K562 (cell line): ENCODE measurements around the gene SLC41A3. TPM values are rescaled to one million over a fixed set of nuclear protein-coding genes. Genes with fewer than 3 reads are reported as not detected.
A peak's percentile ranks its signal among the peaks of the same experiment; 100 is the strongest.

Source experiments
- ATAC-seq: fragments of 200-7000 bp; cut with Tn5 transposase; 3 replicates; pipeline ENCODE4 v1.9.1; 2020; ENCODE audit warnings: moderate library complexity
- BruUV-seq: library from RNA; stranded (reverse); fragments of 400-500 nt; replicated peaks from 2 replicates; lab custom pipeline; 2021; lab: Mats Ljungman, UMichigan
- CTCF ChIA-PET: fragments of 300-600 bp; formaldehyde crosslinking; extraction: SDS; loops from one replicate; lab custom pipeline; 2021; ENCODE audit warnings: low intra/inter-chr PET ratio; lab: Yijun Ruan, JAX
- POLR2A ChIA-PET: fragments of 300-600, 350-650 bp; sonication (Branson Sonifier 250); formaldehyde crosslinking; extraction: SDS; loops from one replicate; lab custom pipeline; 2021; ENCODE audit warnings: antibody characterized with exemption, inconsistent platforms; lab: Yijun Ruan, JAX
- DNase-seq, 4 experiments: peaks; one replicate each; pipeline versions ENCODE4 v3.0.0 to v3.0.0-alpha.2; 2011 to 2018; ENCODE audit warnings: low spot score in 3 of 4, mixed read lengths in 3 of 4; ENCODE audit errors: extremely low read depth in 1 of 4
- FAIRE-seq: peaks from 2 replicates; lab custom pipeline; 2011; peaks lifted over from hg19 to GRCh38; lab: Jason Lieb, UNC
- H2AFZ ChIP-seq: 2 replicates; pipeline ENCODE4 v1.6.0; 2011; ENCODE audit warnings: low read depth, low read length, control low read depth, inconsistent platforms
- H3K27ac ChIP-seq: fragments of 200-600 bp; 3 replicates; pipeline ENCODE4 v1.8.0; 2011; ENCODE audit warnings: low read depth, mild to moderate bottlenecking, control low read depth, inconsistent platforms, low read length, moderate library complexity, mixed read lengths; ENCODE audit errors: extremely low read depth
- H3K27me3 ChIP-seq, 2 experiments: fragments of 300-600 bp in 1 of 2; 2 replicates in 1 of 2; 3 replicates in 1 of 2; pipeline versions ENCODE4 v1.6.0 to v1.8.0; 2011; ENCODE audit warnings: inconsistent platforms in 2 of 2, low read length in 2 of 2, mild to moderate bottlenecking in 1 of 2, mixed read lengths in 1 of 2, moderate library complexity in 1 of 2; ENCODE audit not compliant: control insufficient read depth in 2 of 2, insufficient read depth in 2 of 2
- H3K36me3 ChIP-seq: fragments of 300-600 bp; 3 replicates; pipeline ENCODE4 v1.8.0; 2011; ENCODE audit warnings: mild to moderate bottlenecking, low read length, inconsistent platforms; ENCODE audit not compliant: control insufficient read depth, insufficient read depth
- H3K4me1 ChIP-seq, 2 experiments: fragments of 200-600 bp in 1 of 2; replicated peaks in 1 of 2; 2 replicates in 1 of 2; 3 replicates in 1 of 2; pipeline versions ENCODE4 v1.5.1 to v1.8.0; 2011; ENCODE audit warnings: inconsistent platforms in 2 of 2, low read length in 2 of 2, mild to moderate bottlenecking in 1 of 2, mixed read lengths in 1 of 2, moderate library complexity in 1 of 2; ENCODE audit not compliant: control insufficient read depth in 2 of 2, insufficient read depth in 2 of 2
- H3K4me2 ChIP-seq: 2 replicates; pipeline ENCODE4 v1.6.1; 2011; ENCODE audit warnings: low read length, control low read depth, inconsistent platforms, mixed read lengths; ENCODE audit not compliant: insufficient read depth
- H3K4me3 ChIP-seq: fragments of 200-600 bp; sonication (generic), shearing (Covaris generic); 2 replicates; pipeline ENCODE4 v1.5.1; 2016; ENCODE audit warnings: control low read depth, inconsistent platforms
- H3K79me2 ChIP-seq: fragments of 200-600 bp; 3 replicates; pipeline ENCODE4 v1.8.0; 2011; ENCODE audit warnings: low read length, inconsistent platforms; ENCODE audit not compliant: control insufficient read depth, insufficient read depth
- H3K9ac ChIP-seq, 2 experiments: 2 replicates each; pipeline versions ENCODE4 v1.6.0 to v1.6.1; 2011; ENCODE audit warnings: low read depth in 2 of 2, low read length in 2 of 2, control low read depth in 1 of 2, inconsistent platforms in 1 of 2, mild to moderate bottlenecking in 1 of 2, mixed read lengths in 1 of 2; ENCODE audit not compliant: insufficient read depth in 1 of 2
- H3K9me1 ChIP-seq: one replicate; pipeline ENCODE4 v1.6.0; 2011; ENCODE audit warnings: inconsistent platforms, mild to moderate bottlenecking, low read length, moderate library complexity; ENCODE audit not compliant: control insufficient read depth, insufficient read depth
- H3K9me3 ChIP-seq: replicated peaks from 2 replicates; pipeline ENCODE4 v1.5.1; 2011; ENCODE audit warnings: low read depth, low read length, inconsistent platforms; ENCODE audit not compliant: control insufficient read depth, insufficient read depth
- H4K20me1 ChIP-seq: replicated peaks from 2 replicates; pipeline ENCODE4 v1.6.1; 2011; ENCODE audit warnings: low read length, inconsistent platforms, mixed read lengths; ENCODE audit not compliant: control insufficient read depth, insufficient read depth
- ARID2 ChIP-seq: fragments of 450-650 bp; IDR thresholded peaks from 2 replicates; pipeline ENCODE4 v1.6.1; 2017; ENCODE audit warnings: antibody characterized with exemption, mild to moderate bottlenecking
- ATF6 ChIP-seq: sonication (generic); formaldehyde crosslinking; IDR thresholded peaks from 2 replicates; pipeline ENCODE4 v1.4.0; 2020; ENCODE audit warnings: mild to moderate bottlenecking, missing genetic modification reagents
- CBFB ChIP-seq: sonication (generic); formaldehyde crosslinking; IDR thresholded peaks from 2 replicates; pipeline ENCODE4 v1.4.0; 2020; ENCODE audit warnings: mild to moderate bottlenecking, missing genetic modification reagents
- FOXK1 ChIP-seq: sonication (generic); formaldehyde crosslinking; IDR thresholded peaks from 2 replicates; pipeline ENCODE4 v1.8.0; 2022; ENCODE audit warnings: missing genetic modification reagents, mild to moderate bottlenecking, borderline replicate concordance
- JUND ChIP-seq, 2 experiments: IDR thresholded peaks; 2 replicates in 1 of 2; 3 replicates in 1 of 2; pipeline ENCODE4 v1.6.1; 2011; ENCODE audit warnings: borderline replicate concordance in 2 of 2, low read depth in 2 of 2, low read length in 2 of 2, improper control_type of control experiment in 1 of 2, missing biosample characterization in 1 of 2, missing genetic modification characterization in 1 of 2, missing genetic modification reagents in 1 of 2
- MLX ChIP-seq, 2 experiments: fragments of 450-650 bp in 1 of 2; sonication (generic) in 1 of 2; formaldehyde crosslinking; conservative IDR thresholded peaks; 2 replicates each; pipeline versions ENCODE4 v1.4.0 to v1.8.1; 2020 to 2022; ENCODE audit warnings: mild to moderate bottlenecking in 1 of 2, missing genetic modification reagents in 1 of 2
- NR2F6 ChIP-seq: fragments of 450-650 bp; formaldehyde crosslinking; IDR thresholded peaks from 2 replicates; pipeline ENCODE4 v1.4.0; 2020; ENCODE audit warnings: mild to moderate bottlenecking
- PHTF2 ChIP-seq: fragments of 250-450 bp; sonication (Bioruptor Pico); IDR thresholded peaks from 2 replicates; pipeline ENCODE4 v1.5.0; 2021; ENCODE audit warnings: mild to moderate bottlenecking
- RNF2 ChIP-seq: sonication (generic); IDR thresholded peaks from 2 replicates; pipeline ENCODE4 v1.6.1; 2016
- RNF219 ChIP-seq: fragments of 250-450 bp; sonication (Bioruptor Pico); IDR thresholded peaks from 2 replicates; pipeline ENCODE4 v1.5.0; 2022; ENCODE audit warnings: mild to moderate bottlenecking
- TAF7 ChIP-seq: fragments of 450-650 bp; IDR thresholded peaks from 2 replicates; pipeline ENCODE4 v1.6.1; 2016; ENCODE audit warnings: missing genetic modification characterization, missing compliant biosample characterization
- ZBTB9 ChIP-seq: fragments of 450-650 bp; formaldehyde crosslinking; IDR thresholded peaks from 2 replicates; pipeline ENCODE4 v1.4.0; 2020; ENCODE audit warnings: mild to moderate bottlenecking, moderate library complexity
- ZFPM2 ChIP-seq: fragments of 250-450 bp; sonication (Bioruptor Pico); IDR thresholded peaks from 2 replicates; pipeline ENCODE4 v1.5.1; 2022; ENCODE audit warnings: mild to moderate bottlenecking
- whole genome bisulfite sequencing: fragments of 100-300 bp; shearing (Covaris generic); methylation state at CpG from one replicate; pipeline ENCODE4 v1.1.6; 2016; ENCODE audit warnings: low coverage, mixed read lengths; ENCODE audit not compliant: insufficient coverage; ENCODE audit errors: missing lambda C conversion rate; 5-methylcytosine and 5-hydroxymethylcytosine counted together
- in situ Hi-C: fragments of 300-500 bp; cut with MboI; formaldehyde crosslinking; loops from 4 replicates; pipeline ENCODE4 v1.15.0; 2018; ENCODE audit warnings: inconsistent platforms, mixed read lengths
- intact Hi-C: fragments of 100-400 bp; cut with micrococcal nuclease; formaldehyde crosslinking; loops from 2 replicates; pipeline ENCODE4 v1.14.2; 2022
- polyA plus RNA-seq, 8 experiments: library from polyadenylated mRNA; depleted of rRNA in 4 of 8; stranded (reverse) in 5 of 8; unstranded in 3 of 8; fragments of >200 nt; fragmentation: Nextera tagmentation in 2 of 8; fragmentation: Illumina TruSeq in 1 of 8; extraction: Ambion mirVana in 2 of 8; extraction: Trizol in 1 of 8; gene quantifications; 2 replicates each; pipeline versions ENCODE4 v1.2.1 to v1.2.3, GENCODE V29; 2011 to 2014; ENCODE audit warnings: inconsistent platforms in 1 of 8, missing spikeins in 1 of 8
- total RNA-seq, 7 experiments: library from RNA; depleted of rRNA in 6 of 7; stranded (reverse); fragments of >200 nt in 6 of 7; fragmentation: Illumina TruSeq in 2 of 7; extraction: Trizol in 2 of 7; gene quantifications; 2 replicates each; pipeline versions ENCODE4 v1.2.1 to v1.2.3, GENCODE V29; 2011 to 2021; ENCODE audit warnings: low replicate concordance in 1 of 7
- TF ChIP-seq, protein P1 (sequence below): IDR thresholded peaks from 2 replicates; pipeline ENCODE4 v1.6.1; 2016; ENCODE audit warnings: missing genetic modification characterization, missing compliant biosample characterization

The SLC41A3 gene
- total and polyA plus RNA-seq, 9 of the 15 experiments (the other 6 are each of a cell fraction or from before 2014, with no cell fraction given), result 4.1 to 20.7 (median 11.2) TPM

GRCh38 chr3:126053513-126053912 lies 30.4 kb downstream of the SLC41A3 start:
- Histone ChIP-seq H3K79me2 (no peaks in the 10 kb centered on the region), H3K27ac (no peak overlapping the region), H3K36me3 (no peaks in the 10 kb centered on the region), H4K20me1 (no peaks in the 10 kb centered on the region), H3K4me2 (no peak overlapping the region), H3K4me1 (peaks cover 10 to 14% of the 10 kb centered on the region in 2 experiments; a peak in 4 of 5 replicates), H2AFZ (no peak overlapping the region), H3K9me3 (no peaks in the 10 kb centered on the region), H3K4me3 (no peak overlapping the region), H3K27me3 (no peaks in the 10 kb centered on the region), H3K9me1 (no peaks in the 10 kb centered on the region), H3K9ac (no peak overlapping the region)
- ChIA-PET POLR2A (no interaction called here), CTCF (no interaction called here)
- FAIRE-seq (peak; percentile 35), ATAC-seq (no peak), DNase-seq (no peak)
- intact Hi-C loops, result no loop called here
- no TSS peak for BruUV-seq
- in situ Hi-C loops, result no loop called here
- 25% methylated on average over 1 of the region's 1 CpG for WGBS
- TF ChIP-seq JUND (IDR thresholded peaks at IDR 0.05; ENCODE audit: borderline replicate concordance, low read depth, low read length), result no peak
- TF ChIP-seq JUND (tag; IDR thresholded peaks at IDR 0.05; ENCODE audit: borderline replicate concordance, low read depth, low read length), result no peak
- TF ChIP-seq RNF2, result no peak
- no peak for TF ChIP-seq MLX (CRISPR knock-in tag; conservative IDR thresholded peaks at IDR 0.05)
- no peak for TF ChIP-seq TAF7 (tag)
- no peak for TF ChIP-seq ATF6 (CRISPR knock-in tag)
- TF ChIP-seq ZFPM2 (CRISPR knock-in tag), result no peak
- TF ChIP-seq CBFB (CRISPR knock-in tag), result no peak
- TF ChIP-seq NR2F6, result no peak
- TF ChIP-seq ZBTB9 (CRISPR knock-in tag), result no peak
- no peak for TF ChIP-seq PHTF2
- no peak for TF ChIP-seq FOXK1
- TF ChIP-seq, protein P1, sequence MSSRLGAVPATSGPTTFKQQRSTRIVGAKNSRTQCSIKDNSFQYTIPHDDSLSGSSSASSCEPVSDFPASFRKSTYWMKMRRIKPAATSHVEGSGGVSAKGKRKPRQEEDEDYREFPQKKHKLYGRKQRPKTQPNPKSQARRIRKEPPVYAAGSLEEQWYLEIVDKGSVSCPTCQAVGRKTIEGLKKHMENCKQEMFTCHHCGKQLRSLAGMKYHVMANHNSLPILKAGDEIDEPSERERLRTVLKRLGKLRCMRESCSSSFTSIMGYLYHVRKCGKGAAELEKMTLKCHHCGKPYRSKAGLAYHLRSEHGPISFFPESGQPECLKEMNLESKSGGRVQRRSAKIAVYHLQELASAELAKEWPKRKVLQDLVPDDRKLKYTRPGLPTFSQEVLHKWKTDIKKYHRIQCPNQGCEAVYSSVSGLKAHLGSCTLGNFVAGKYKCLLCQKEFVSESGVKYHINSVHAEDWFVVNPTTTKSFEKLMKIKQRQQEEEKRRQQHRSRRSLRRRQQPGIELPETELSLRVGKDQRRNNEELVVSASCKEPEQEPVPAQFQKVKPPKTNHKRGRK (tag), result no peak
- no peak for TF ChIP-seq ARID2
- TF ChIP-seq RNF219 (CRISPR knock-in tag), result no peak
